Calu3 (cell line): ENCODE results near the gene CHAT. TPM values are rescaled to one million over a fixed set of nuclear protein-coding genes. Genes with fewer than 3 reads are reported as not detected.

Experiments used
- BruUV-seq: library from RNA; stranded (reverse); fragments of 400-500 nt; replicated peaks from 2 replicates; lab custom pipeline; 2021; lab: Mats Ljungman, UMichigan
- CTCF ChIA-PET: fragments of 300-600 bp; sonication (Branson Sonifier 250); formaldehyde crosslinking; loops from one replicate; lab custom pipeline; 2022; ENCODE audit warnings: antibody characterized with exemption; lab: Charles Lee
- DNase-seq: peaks from one replicate; pipeline ENCODE4 v3.0.0; 2022
- H3K27ac Mint-ChIP-seq: one replicate; pipeline ENCODE4 v1.8.0; 2022; ENCODE audit warnings: mixed read lengths; ENCODE audit not compliant: unreplicated experiment
- H3K27me3 Mint-ChIP-seq: one replicate; pipeline ENCODE4 v1.8.0; 2022; ENCODE audit warnings: mixed read lengths; ENCODE audit not compliant: unreplicated experiment
- H3K36me3 Mint-ChIP-seq: one replicate; pipeline ENCODE4 v1.8.0; 2022; ENCODE audit warnings: mild to moderate bottlenecking, moderate library complexity, mixed read lengths; ENCODE audit not compliant: insufficient read depth, unreplicated experiment
- H3K4me1 Mint-ChIP-seq: one replicate; pipeline ENCODE4 v1.8.0; 2022; ENCODE audit warnings: mild to moderate bottlenecking, low read depth, mixed read lengths; ENCODE audit not compliant: unreplicated experiment
- H3K4me3 Mint-ChIP-seq: one replicate; pipeline ENCODE4 v1.8.0; 2022; ENCODE audit warnings: mild to moderate bottlenecking, low read depth, moderate library complexity, mixed read lengths; ENCODE audit not compliant: unreplicated experiment
- H3K9me3 Mint-ChIP-seq: one replicate; pipeline ENCODE4 v1.8.0; 2022; ENCODE audit warnings: low read depth, mixed read lengths; ENCODE audit not compliant: unreplicated experiment
- intact Hi-C: fragments of 100-400 bp; cut with micrococcal nuclease; formaldehyde crosslinking; loops from one replicate; pipeline ENCODE4 v1.10.0; 2022; ENCODE audit not compliant: unreplicated experiment
- total RNA-seq: library from RNA; stranded (reverse); gene quantifications from 2 replicates; pipeline ENCODE4 v1.2.3, GENCODE V29; 2022
- TF ChIP-seq, protein P1 (sequence below): fragments of 200-600 bp; IDR thresholded peaks from one replicate; pipeline ENCODE4 v1.8.0; 2022; ENCODE audit warnings: antibody characterized with exemption; ENCODE audit not compliant: unreplicated experiment

CHAT gene
- total RNA-seq, 1 experiment from 2014 or later: not detected

DNA sequence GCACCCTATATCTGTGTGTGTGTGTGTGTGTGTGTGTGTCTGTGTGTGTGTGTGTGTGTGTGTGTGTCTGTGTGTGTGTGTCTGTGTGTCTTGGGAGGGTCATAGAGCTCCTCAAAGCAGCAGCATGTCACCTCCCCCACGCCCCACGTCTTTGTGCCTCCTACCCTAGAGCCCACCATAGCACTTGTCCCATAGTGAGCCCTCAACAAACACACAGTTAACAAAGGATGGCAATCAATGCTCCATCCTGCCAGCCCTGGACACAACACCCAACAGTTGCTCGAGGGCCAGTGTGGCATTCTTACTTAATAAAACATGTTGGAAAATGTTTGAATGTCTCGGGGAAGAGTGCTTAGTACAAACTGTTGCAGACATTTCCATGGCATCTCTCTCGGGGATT lies 96.1 kb downstream of the CHAT start:
- Mint-ChIP-seq H3K27ac (no peak overlapping the region), H3K9me3 (no peaks in the 10 kb centered on the region), H3K27me3 (peaks cover 81% of the 10 kb centered on the region), H3K4me3 (no peak overlapping the region), H3K36me3 (no peaks in the 10 kb centered on the region), H3K4me1 (no peaks in the 10 kb centered on the region)
- no peak for DNase-seq
- intact Hi-C loops: no loop called here
- CTCF ChIA-PET: no interaction called here
- TF ChIP-seq, protein P1, sequence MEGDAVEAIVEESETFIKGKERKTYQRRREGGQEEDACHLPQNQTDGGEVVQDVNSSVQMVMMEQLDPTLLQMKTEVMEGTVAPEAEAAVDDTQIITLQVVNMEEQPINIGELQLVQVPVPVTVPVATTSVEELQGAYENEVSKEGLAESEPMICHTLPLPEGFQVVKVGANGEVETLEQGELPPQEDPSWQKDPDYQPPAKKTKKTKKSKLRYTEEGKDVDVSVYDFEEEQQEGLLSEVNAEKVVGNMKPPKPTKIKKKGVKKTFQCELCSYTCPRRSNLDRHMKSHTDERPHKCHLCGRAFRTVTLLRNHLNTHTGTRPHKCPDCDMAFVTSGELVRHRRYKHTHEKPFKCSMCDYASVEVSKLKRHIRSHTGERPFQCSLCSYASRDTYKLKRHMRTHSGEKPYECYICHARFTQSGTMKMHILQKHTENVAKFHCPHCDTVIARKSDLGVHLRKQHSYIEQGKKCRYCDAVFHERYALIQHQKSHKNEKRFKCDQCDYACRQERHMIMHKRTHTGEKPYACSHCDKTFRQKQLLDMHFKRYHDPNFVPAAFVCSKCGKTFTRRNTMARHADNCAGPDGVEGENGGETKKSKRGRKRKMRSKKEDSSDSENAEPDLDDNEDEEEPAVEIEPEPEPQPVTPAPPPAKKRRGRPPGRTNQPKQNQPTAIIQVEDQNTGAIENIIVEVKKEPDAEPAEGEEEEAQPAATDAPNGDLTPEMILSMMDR: no peak
- no TSS peak for BruUV-seq

DNA sequence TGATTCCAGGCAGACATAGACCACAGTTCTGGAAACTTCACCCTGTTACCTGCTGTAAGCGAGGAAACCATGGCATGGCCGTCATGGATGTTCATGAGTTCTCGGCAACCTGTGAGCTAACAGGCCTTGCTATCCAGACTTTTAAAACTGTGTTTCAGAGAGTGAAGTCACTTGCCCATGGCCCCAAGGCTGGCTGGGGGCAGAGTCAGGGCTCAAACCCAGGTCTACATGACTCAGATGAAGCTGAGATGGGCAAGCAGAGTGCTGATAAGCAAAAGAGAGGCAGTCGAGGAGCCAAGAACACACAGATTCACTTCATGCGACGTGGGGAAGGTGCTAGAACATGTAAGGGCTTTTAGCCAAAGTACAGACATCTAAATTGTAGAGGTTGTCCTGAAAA lies 97.1 kb downstream of the CHAT start:
- Mint-ChIP-seq H3K4me1 (no peaks in the 10 kb centered on the region), H3K9me3 (no peaks in the 10 kb centered on the region), H3K36me3 (no peaks in the 10 kb centered on the region), H3K4me3 (no peak overlapping the region), H3K27ac (no peak overlapping the region), H3K27me3 (peaks cover 78% of the 10 kb centered on the region)
- intact Hi-C loops: no loop called here
- CTCF ChIA-PET: no interaction called here
- no TSS peak for BruUV-seq
- DNase-seq: no peak
- TF ChIP-seq, protein P1: no peak

DNA sequence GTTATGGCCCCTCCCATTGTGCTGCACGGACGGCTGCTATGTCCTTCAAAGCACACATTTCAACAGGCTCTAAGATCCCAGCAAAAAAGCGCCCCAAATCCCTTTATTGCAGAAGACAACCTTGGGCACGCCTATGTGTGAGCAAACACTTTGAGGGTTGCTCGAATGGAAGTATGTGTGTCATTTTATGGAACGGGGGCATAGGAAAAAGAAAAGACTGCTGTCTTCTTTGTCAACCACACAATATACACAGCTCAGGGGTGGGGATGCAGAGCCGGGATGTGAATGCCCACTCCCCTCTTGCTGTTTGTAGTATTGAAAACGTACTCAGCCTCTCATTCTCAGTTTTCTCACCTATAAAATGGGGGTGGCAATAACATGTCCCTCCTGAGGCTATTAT lies 97.6 kb downstream of the CHAT start:
- Mint-ChIP-seq H3K4me3 (no peak overlapping the region), H3K4me1 (no peaks in the 10 kb centered on the region), H3K27me3 (peaks cover 78% of the 10 kb centered on the region), H3K36me3 (no peaks in the 10 kb centered on the region), H3K9me3 (no peaks in the 10 kb centered on the region), H3K27ac (no peak overlapping the region)
- TF ChIP-seq, protein P1: no peak
- intact Hi-C loops: no loop called here
- no TSS peak for BruUV-seq
- no peak for DNase-seq
- CTCF ChIA-PET: no interaction called here

DNA sequence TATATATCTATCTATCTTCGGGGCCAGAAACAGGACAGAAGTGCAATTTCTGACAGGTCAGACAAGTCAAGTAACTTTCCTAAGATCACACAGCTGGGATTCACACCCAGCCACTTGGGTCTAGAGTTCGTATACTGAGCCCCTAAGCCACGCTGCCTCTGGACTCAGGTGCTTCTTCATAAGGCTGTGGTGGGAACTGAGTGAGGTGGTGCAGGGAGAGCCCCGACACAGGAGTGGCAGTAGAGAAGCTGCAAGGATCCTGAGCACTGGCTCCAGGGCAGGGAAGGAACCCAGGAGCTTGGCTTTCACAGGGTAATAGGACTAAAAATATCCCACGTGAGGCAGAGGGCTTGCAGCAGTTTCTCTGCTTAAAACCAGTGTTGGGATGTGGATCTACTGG lies 99.4 kb downstream of the CHAT start:
- Mint-ChIP-seq H3K36me3 (no peaks in the 10 kb centered on the region), H3K27me3 (peaks cover 77% of the 10 kb centered on the region), H3K4me3 (no peak overlapping the region), H3K9me3 (no peaks in the 10 kb centered on the region), H3K27ac (no peak overlapping the region), H3K4me1 (no peaks in the 10 kb centered on the region)
- TF ChIP-seq, protein P1: no peak
- no peak for DNase-seq
- intact Hi-C loops: no loop called here
- no TSS peak for BruUV-seq
- CTCF ChIA-PET: no interaction called here

Other genes with a start within 250 kb of the CHAT start
- gene DRGX, start 217.9 kb upstream of the CHAT start, total RNA-seq: not detected in 2 replicates
- gene ERCC6, start 74.9 kb upstream of the CHAT start, total RNA-seq: 25.7 and 32.0 TPM in 2 replicates
- gene SLC18A3, start 3.7 kb upstream of the CHAT start, total RNA-seq: not detected in 2 replicates
- gene C10orf53, start 65.6 kb downstream of the CHAT start, total RNA-seq: not detected in 2 replicates
- gene OGDHL, start 148.3 kb downstream of the CHAT start, total RNA-seq: 0.24 and 1.0 TPM in 2 replicates